ENCODE results near the gene STARD4. TPM values are rescaled to one million over a fixed set of nuclear protein-coding genes. Genes with fewer than 3 reads are reported as not detected.
A peak's percentile ranks its signal among the peaks of the same experiment; 100 is the strongest.

Gene STARD4, protein sequence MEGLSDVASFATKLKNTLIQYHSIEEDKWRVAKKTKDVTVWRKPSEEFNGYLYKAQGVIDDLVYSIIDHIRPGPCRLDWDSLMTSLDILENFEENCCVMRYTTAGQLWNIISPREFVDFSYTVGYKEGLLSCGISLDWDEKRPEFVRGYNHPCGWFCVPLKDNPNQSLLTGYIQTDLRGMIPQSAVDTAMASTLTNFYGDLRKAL
- total RNA-seq = 45.2 TPM

- H3K27me3 ChIP-seq (ENCODE audit: insufficient read depth, low read length) = no peaks in the 10 kb centered on the region
- H3K4me3 ChIP-seq (ENCODE audit: low read length) = peak within 1 kb of the TSS; percentile 82
- peaks cover 21% of the 10 kb centered on the region for H3K4me1 ChIP-seq (ENCODE audit: insufficient read depth, low read length)
- H3K9me3 ChIP-seq (ENCODE audit: low read depth, low read length) = no peaks in the 10 kb centered on the region
These were observed at the start of gene STARD4 for GRCh38 chr5:111512375-111513130. STARD4 (minus strand) TSS chr5:111512535; CDS start chr5:111507433, 5,102 bp downstream.

GRCh38 chr5:111559680-111560079 is 47.3 kb upstream of the STARD4 start:
- Histone ChIP-seq H3K27me3 (ENCODE audit: insufficient read depth, low read length) (peaks cover 2% of the 10 kb centered on the region), H3K4me1 (ENCODE audit: insufficient read depth, low read length) (no peaks in the 10 kb centered on the region), H3K9me3 (ENCODE audit: low read depth, low read length) (peaks cover 7% of the 10 kb centered on the region), H3K4me3 (ENCODE audit: low read length) (no peak overlapping the region)

GRCh38 chr5:111557686-111558085 is 45.4 kb upstream of the STARD4 start:
- Histone ChIP-seq H3K4me3 (ENCODE audit: low read length) (no peak overlapping the region), H3K4me1 (ENCODE audit: insufficient read depth, low read length) (no peaks in the 10 kb centered on the region), H3K27me3 (ENCODE audit: insufficient read depth, low read length) (peaks cover 2% of the 10 kb centered on the region), H3K9me3 (ENCODE audit: low read depth, low read length) (peaks cover 7% of the 10 kb centered on the region)

- H3K4me1 ChIP-seq (ENCODE audit: insufficient read depth, low read length) = peaks cover 2% of the 10 kb centered on the region
- H3K4me3 ChIP-seq (ENCODE audit: low read length) = no peak overlapping the region
- H3K9me3 ChIP-seq (ENCODE audit: low read depth, low read length) = peaks cover 7% of the 10 kb centered on the region
- peaks cover 2% of the 10 kb centered on the region for H3K27me3 ChIP-seq (ENCODE audit: insufficient read depth, low read length)
These were observed 44.8 kb upstream of the STARD4 start for GRCh38 chr5:111557111-111557510.

DNA sequence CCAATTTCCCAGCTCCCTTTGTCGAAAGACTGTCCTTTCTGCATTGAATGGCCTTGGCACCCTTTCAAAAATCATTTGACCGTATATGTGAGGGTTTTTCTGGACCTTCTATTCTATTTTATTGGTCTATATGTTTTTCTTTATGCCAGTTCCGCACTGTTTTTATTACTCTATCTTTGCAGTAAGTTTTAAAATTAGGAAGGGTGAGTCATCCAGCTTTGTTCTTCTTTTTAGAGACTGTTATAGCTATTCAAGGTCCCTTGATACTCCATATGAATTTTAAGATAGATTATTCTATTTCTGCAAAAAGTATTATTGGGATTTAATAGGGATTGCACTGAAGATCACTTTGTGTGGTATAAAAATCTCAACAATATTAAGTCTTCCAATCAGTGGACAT is 44.2 kb upstream of the STARD4 start:
- Histone ChIP-seq H3K4me1 (ENCODE audit: insufficient read depth, low read length) (peaks cover 8% of the 10 kb centered on the region), H3K4me3 (ENCODE audit: low read length) (no peak overlapping the region), H3K27me3 (ENCODE audit: insufficient read depth, low read length) (peaks cover 2% of the 10 kb centered on the region), H3K9me3 (ENCODE audit: low read depth, low read length) (peaks cover 7% of the 10 kb centered on the region)

DNA sequence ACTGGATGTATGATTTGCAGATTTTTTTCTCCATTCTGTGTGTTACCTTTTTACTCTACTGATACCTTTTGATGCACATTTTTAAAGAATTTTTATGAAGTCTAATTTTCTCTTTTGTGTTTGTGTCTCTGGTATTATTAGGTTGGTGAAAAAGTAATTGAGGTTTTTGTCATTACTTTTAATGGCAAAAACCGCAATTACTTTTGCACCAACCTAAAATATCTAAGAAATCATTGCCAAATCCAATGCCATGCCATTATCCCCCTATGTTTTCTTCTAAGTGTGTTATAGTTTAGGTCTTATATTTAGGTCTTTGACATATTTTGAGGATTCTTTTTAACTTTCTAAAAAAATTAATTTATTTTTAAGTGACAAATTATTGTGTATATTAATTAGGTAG is 43.4 kb upstream of the STARD4 start:
- Histone ChIP-seq H3K27me3 (ENCODE audit: insufficient read depth, low read length) (peaks cover 2% of the 10 kb centered on the region), H3K9me3 (ENCODE audit: low read depth, low read length) (peaks cover 7% of the 10 kb centered on the region), H3K4me3 (ENCODE audit: low read length) (no peak overlapping the region), H3K4me1 (ENCODE audit: insufficient read depth, low read length) (peaks cover 15% of the 10 kb centered on the region)

DNA sequence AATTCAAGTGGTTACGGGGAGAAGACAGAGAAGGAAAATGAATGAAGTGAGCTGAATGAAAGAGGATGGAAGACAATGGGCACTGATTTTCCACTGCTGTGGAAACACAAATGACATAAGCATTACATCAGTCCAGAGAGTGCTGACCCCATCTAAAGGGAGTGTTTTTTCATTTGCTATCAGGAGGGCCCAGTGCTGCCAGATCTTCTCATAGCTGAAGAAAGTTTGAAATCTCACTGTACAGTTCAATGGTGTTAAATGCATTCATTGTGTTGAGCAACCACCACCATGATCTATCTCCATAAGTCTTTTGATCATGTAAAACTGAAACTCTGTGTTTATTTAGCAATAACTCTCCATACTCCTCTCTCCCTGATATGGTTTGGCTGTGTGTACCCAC is 41.5 kb upstream of the STARD4 start:
- H3K9me3 ChIP-seq (ENCODE audit: low read depth, low read length) = no peaks in the 10 kb centered on the region
- no peak overlapping the region for H3K4me3 ChIP-seq (ENCODE audit: low read length)
- H3K27me3 ChIP-seq (ENCODE audit: insufficient read depth, low read length) = no peaks in the 10 kb centered on the region
- peaks cover 18% of the 10 kb centered on the region for H3K4me1 ChIP-seq (ENCODE audit: insufficient read depth, low read length)

DNA sequence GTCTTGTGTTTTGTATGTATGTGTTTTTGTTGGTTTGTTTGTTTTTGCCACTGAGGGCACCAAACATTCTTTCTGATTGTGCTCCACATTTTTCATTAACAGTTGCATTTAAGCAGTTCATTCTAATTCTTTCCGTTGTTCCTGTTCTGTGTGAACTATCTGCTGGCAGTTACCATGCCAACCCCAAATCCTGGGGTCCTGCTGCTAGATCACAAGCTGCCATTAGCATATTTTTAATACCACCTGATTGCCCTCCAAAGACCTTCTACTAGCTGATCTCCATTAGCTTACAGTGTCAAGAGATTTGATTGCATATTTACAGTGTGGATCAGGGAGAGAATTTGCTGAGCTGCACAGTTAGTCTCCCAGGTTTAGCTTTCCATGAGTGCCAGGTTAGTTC is 40.6 kb upstream of the STARD4 start:
- peaks cover 18% of the 10 kb centered on the region for H3K4me1 ChIP-seq (ENCODE audit: insufficient read depth, low read length)
- H3K9me3 ChIP-seq (ENCODE audit: low read depth, low read length) = no peaks in the 10 kb centered on the region
- no peaks in the 10 kb centered on the region for H3K27me3 ChIP-seq (ENCODE audit: insufficient read depth, low read length)
- H3K4me3 ChIP-seq (ENCODE audit: low read length) = no peak overlapping the region

- H3K4me3 ChIP-seq (ENCODE audit: low read length) = no peak overlapping the region
- H3K27me3 ChIP-seq (ENCODE audit: insufficient read depth, low read length) = no peaks in the 10 kb centered on the region
- H3K9me3 ChIP-seq (ENCODE audit: low read depth, low read length) = no peaks in the 10 kb centered on the region
- peaks cover 18% of the 10 kb centered on the region for H3K4me1 ChIP-seq (ENCODE audit: insufficient read depth, low read length)
These were observed 40.2 kb upstream of the STARD4 start for GRCh38 chr5:111552492-111552891.

DNA sequence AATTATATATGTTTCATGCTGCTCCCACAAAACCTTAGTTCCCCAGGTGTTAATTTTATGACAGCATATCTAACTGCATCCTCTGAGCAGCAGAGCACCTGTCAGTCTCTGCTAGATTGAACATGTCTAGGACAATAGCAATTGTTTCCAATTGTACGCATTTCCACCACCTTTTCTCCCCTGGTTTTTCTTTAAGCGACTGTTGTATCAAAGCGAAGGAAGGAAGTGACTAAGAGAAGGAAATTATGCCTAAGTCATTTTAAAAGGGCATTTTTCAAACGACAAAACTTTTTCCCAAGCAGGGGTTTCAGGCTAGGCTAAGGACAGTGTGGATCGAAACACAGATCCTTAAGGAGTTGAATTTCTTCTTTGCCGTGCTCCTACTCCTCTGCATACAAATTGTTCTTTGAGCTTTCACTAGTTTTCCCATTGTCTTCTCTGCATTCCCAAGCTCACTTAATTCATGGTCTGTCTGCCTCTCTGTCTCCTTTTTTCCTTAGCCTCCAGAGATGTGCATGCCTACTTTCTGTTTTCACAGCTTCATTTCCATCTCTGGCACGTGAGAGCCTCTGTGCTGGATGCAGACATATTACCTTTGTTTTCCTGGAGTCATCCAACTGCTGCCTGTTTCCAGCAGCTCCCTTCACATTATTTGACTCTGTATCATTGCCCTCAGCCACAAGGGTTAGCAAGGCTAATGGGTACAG is 39.4 kb upstream of the STARD4 start:
- H3K9me3 ChIP-seq (ENCODE audit: low read depth, low read length) = no peaks in the 10 kb centered on the region
- no peaks in the 10 kb centered on the region for H3K27me3 ChIP-seq (ENCODE audit: insufficient read depth, low read length)
- H3K4me1 ChIP-seq (ENCODE audit: insufficient read depth, low read length) = peaks cover 18% of the 10 kb centered on the region
- no peak overlapping the region for H3K4me3 ChIP-seq (ENCODE audit: low read length)

DNA sequence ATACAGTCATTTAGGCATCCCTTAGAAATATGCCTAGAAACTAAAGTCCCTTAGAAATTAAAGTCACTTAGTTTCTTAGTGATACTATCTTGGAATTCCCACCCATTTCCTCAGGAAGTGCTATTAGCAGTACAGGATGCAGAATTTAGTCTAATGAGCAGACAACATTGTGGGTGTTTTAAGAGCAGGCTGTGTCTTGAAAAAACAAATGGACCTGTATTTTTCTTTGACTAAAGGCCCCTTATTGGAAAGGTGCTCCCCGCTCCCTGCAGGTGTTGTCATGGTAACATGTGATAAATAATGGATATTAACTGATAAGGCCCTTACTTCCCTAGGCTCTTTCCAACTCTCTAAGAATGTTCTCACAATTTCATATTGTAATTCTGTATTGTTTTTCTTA is 38.8 kb upstream of the STARD4 start:
- Histone ChIP-seq H3K4me3 (ENCODE audit: low read length) (no peak overlapping the region), H3K4me1 (ENCODE audit: insufficient read depth, low read length) (peaks cover 18% of the 10 kb centered on the region), H3K27me3 (ENCODE audit: insufficient read depth, low read length) (no peaks in the 10 kb centered on the region), H3K9me3 (ENCODE audit: low read depth, low read length) (no peaks in the 10 kb centered on the region)

- H3K27me3 ChIP-seq (ENCODE audit: insufficient read depth, low read length) = no peaks in the 10 kb centered on the region
- H3K4me1 ChIP-seq (ENCODE audit: insufficient read depth, low read length) = peaks cover 18% of the 10 kb centered on the region
- H3K9me3 ChIP-seq (ENCODE audit: low read depth, low read length) = no peaks in the 10 kb centered on the region
- H3K4me3 ChIP-seq (ENCODE audit: low read length) = no peak overlapping the region
These were observed 38.1 kb upstream of the STARD4 start for GRCh38 chr5:111550282-111551020.

- Histone ChIP-seq H3K27me3 (ENCODE audit: insufficient read depth, low read length) (no peaks in the 10 kb centered on the region), H3K4me3 (ENCODE audit: low read length) (no peak overlapping the region), H3K9me3 (ENCODE audit: low read depth, low read length) (no peaks in the 10 kb centered on the region), H3K4me1 (ENCODE audit: insufficient read depth, low read length) (peaks cover 18% of the 10 kb centered on the region)
These were observed 36.8 kb upstream of the STARD4 start for GRCh38 chr5:111548992-111549649.

DNA sequence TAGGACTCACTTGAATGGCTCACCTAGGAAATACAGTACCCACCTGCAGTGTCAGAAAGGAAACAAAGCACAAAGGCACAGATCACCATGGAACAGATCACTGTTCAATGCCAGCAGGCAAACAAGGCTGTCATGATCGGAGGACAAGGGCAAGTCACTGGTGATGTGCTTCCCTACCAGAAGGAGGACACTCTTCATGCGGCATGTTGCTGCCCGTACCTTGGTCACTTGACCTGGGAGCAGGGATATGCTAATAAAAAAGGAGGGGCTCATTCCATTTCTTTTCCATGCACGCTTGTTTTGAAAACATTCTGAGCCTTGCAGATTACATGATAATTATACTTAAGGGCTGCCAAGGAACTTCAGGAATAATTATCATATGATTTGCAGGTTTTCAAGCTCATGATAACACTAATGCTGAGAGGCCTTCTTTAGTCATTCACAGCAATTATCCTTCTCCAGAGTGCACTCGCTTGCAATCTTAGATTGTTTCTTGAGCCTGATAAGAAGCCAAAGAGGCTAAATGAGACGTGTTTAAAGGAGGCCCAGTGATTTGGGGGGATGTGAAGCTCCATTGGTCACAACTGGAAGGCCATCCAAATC is 36.1 kb upstream of the STARD4 start:
- no peaks in the 10 kb centered on the region for H3K27me3 ChIP-seq (ENCODE audit: insufficient read depth, low read length)
- H3K4me3 ChIP-seq (ENCODE audit: low read length) = no peak overlapping the region
- H3K9me3 ChIP-seq (ENCODE audit: low read depth, low read length) = no peaks in the 10 kb centered on the region
- H3K4me1 ChIP-seq (ENCODE audit: insufficient read depth, low read length) = peaks cover 18% of the 10 kb centered on the region

All from mononuclear cell (primary cell).